ENCODE results near the gene CHIC2.
"Not testable (repeated sequence)": the region's sequence is repeated elsewhere in the genome, so short reads cannot be mapped to it uniquely, and the experiment has no call there.

The CHIC2 gene

GRCh38 chr4:54056360-54056759, 8.0 kb downstream of the CHIC2 start:
- no peak for DNase-seq

GRCh38 chr4:54055494-54055893, 8.9 kb downstream of the CHIC2 start:
- no peak for DNase-seq

GRCh38 chr4:54054501-54054900, 9.9 kb downstream of the CHIC2 start:
- DNase-seq: no peak

- DNase-seq: not testable (repeated sequence)
Observed at GRCh38 chr4:54053322-54053721, 11.1 kb downstream of the CHIC2 start.

GRCh38 chr4:54050214-54050904, 14.0 kb downstream of the CHIC2 start:
- no peak for DNase-seq

- DNase-seq: not testable (repeated sequence)
Observed at GRCh38 chr4:54043630-54044029, 20.8 kb downstream of the CHIC2 start.

GRCh38 chr4:54041933-54042332, 22.5 kb downstream of the CHIC2 start:
- no peak for DNase-seq

GRCh38 chr4:54041100-54041499, 23.3 kb downstream of the CHIC2 start:
- no peak for DNase-seq

- no peak for DNase-seq
Observed at GRCh38 chr4:54038056-54038455, 26.3 kb downstream of the CHIC2 start.

- DNase-seq: no peak
Observed at GRCh38 chr4:54036184-54036583, 28.2 kb downstream of the CHIC2 start.

- DNase-seq: no peak
Observed at GRCh38 chr4:54032558-54033135, 31.8 kb downstream of the CHIC2 start.

GRCh38 chr4:54027311-54027710, 37.1 kb downstream of the CHIC2 start:
- no peak for DNase-seq

- DNase-seq: no peak
Observed at GRCh38 chr4:54025582-54025981, 38.8 kb downstream of the CHIC2 start.

GRCh38 chr4:54023019-54023418, 41.4 kb downstream of the CHIC2 start:
- DNase-seq: not testable (repeated sequence)

- no peak for DNase-seq
Observed at GRCh38 chr4:54017974-54018373, 46.4 kb downstream of the CHIC2 start.

GRCh38 chr4:54017308-54017707, 47.1 kb downstream of the CHIC2 start:
- no peak for DNase-seq

- no peak for DNase-seq
Observed at GRCh38 chr4:54016504-54016903, 47.9 kb downstream of the CHIC2 start.

GRCh38 chr4:54015423-54016030, 48.9 kb downstream of the CHIC2 start:
- DNase-seq: no peak

- DNase-seq: no peak
Observed at GRCh38 chr4:54014666-54015160, 49.7 kb downstream of the CHIC2 start.

GRCh38 chr4:54011201-54011600, 53.2 kb downstream of the CHIC2 start:
- DNase-seq: no peak

GRCh38 chr4:54006755-54007154, 57.6 kb downstream of the CHIC2 start:
- no peak for DNase-seq

GRCh38 chr4:54005475-54005874, 58.9 kb downstream of the CHIC2 start:
- no peak for DNase-seq

- DNase-seq: no peak
Observed at GRCh38 chr4:54004463-54004862, 59.9 kb downstream of the CHIC2 start.

GRCh38 chr4:54001668-54002365, 62.6 kb downstream of the CHIC2 start:
- DNase-seq: no peak

All from NCI-H446 (cell line).